Measurements from ENCODE around the gene RAB27A.

DNA sequence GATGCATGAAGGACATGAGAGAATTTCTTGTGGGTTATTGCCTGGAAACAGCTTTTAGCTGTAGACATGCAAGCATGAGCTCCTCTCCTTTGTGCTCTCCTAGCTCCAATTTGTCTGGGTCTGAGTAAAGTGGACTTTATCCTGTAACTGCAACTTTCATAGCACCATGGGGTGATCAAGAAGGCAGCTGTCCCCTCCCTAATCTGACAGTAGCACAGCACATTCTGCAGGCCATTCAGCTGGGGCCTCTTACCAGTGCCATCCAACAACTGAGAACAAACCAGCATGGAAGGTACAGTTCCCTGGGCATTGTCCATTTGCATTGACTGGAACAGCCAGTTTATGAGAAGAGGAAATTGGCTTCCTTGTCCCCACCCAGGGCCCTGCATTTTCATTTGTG is 7.7 kb upstream of the RAB27A start:
- TF ChIP-seq, protein P1, sequence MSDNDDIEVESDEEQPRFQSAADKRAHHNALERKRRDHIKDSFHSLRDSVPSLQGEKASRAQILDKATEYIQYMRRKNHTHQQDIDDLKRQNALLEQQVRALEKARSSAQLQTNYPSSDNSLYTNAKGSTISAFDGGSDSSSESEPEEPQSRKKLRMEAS (IDR thresholded peaks at IDR 0.05; ENCODE audit: low read depth, low read length), result no peak
- no peak for TF ChIP-seq CTCF (IDR thresholded peaks at IDR 0.05; ENCODE audit: low read depth, low read length)
- no peak for TF ChIP-seq POLR2A (IDR thresholded peaks at IDR 0.05; ENCODE audit: extremely low read depth, insufficient read length)
